Stimulated activated CD4-positive, alpha-beta T cell treated with anti-CD3 and anti-CD28 coated beads, TNF-alpha, amount 100 ng/mL, for 48 hours (primary cell): ENCODE results near the gene PRR15.
"Not testable (repeated sequence)": the region's sequence is repeated elsewhere in the genome, so short reads cannot be mapped to it uniquely, and the experiment has no call there.

Experiments
- DNase-seq, 3 donors: peaks; one replicate each; pipeline ENCODE4 v3.0.0-alpha.2; 2020; ENCODE audit warnings: low read depth in 3 of 3

The PRR15 gene

GRCh38 chr7:29563590-29564495 is at the start of gene PRR15:
Gene PRR15, plus strand, starts transcription at chr7:29563835. Its CDS starts 2,495 bp downstream, at chr7:29566330.
- no peak for DNase-seq

- no peak for DNase-seq
Observed at GRCh38 chr7:29516491-29516890, 47.1 kb upstream of the PRR15 start.

- no peak for DNase-seq
Observed at GRCh38 chr7:29518616-29519015, 45.0 kb upstream of the PRR15 start.

- no peak for DNase-seq
Observed at GRCh38 chr7:29523728-29524127, 39.9 kb upstream of the PRR15 start.

- no peak for DNase-seq
Observed at GRCh38 chr7:29527505-29528108, 36.0 kb upstream of the PRR15 start.

- DNase-seq = not testable (repeated sequence)
Observed at GRCh38 chr7:29528526-29528925, 35.1 kb upstream of the PRR15 start.

- no peak for DNase-seq
Observed at GRCh38 chr7:29538389-29538788, 25.2 kb upstream of the PRR15 start.

- no peak for DNase-seq
Observed at GRCh38 chr7:29539471-29539870, 24.2 kb upstream of the PRR15 start.

GRCh38 chr7:29547421-29547820 is 16.2 kb upstream of the PRR15 start:
- DNase-seq = no peak

- no peak for DNase-seq
Observed at GRCh38 chr7:29548823-29549222, 14.8 kb upstream of the PRR15 start.

GRCh38 chr7:29552392-29552791 is 11.2 kb upstream of the PRR15 start:
- no peak for DNase-seq

- DNase-seq = no peak
Observed at GRCh38 chr7:29555061-29555460, 8.6 kb upstream of the PRR15 start.

- no peak for DNase-seq
Observed at GRCh38 chr7:29556405-29557195, 7.0 kb upstream of the PRR15 start.

GRCh38 chr7:29557954-29558353 is 5.7 kb upstream of the PRR15 start:
- DNase-seq = no peak

- no peak for DNase-seq
Observed at GRCh38 chr7:29561271-29561670, 2.4 kb upstream of the PRR15 start.

GRCh38 chr7:29562307-29562706 is 1.3 kb upstream of the PRR15 start:
- no peak for DNase-seq

- no peak for DNase-seq
Observed at GRCh38 chr7:29564496-29565223, 1.0 kb downstream of the PRR15 start.

GRCh38 chr7:29565224-29565630 is 1.6 kb downstream of the PRR15 start:
- no peak for DNase-seq

GRCh38 chr7:29565634-29565981 is 2.0 kb downstream of the PRR15 start:
- DNase-seq = no peak

- no peak for DNase-seq
Observed at GRCh38 chr7:29565982-29566746, 2.5 kb downstream of the PRR15 start.

- no peak for DNase-seq
Observed at GRCh38 chr7:29567174-29567573, 3.5 kb downstream of the PRR15 start.
